DOHH2 (cell line): ENCODE measurements around the gene GPX3.

ENCODE experiments used
- H3F3A ChIP-seq: fragments of 200-600 bp; sonication (generic), shearing (Covaris generic); 2 replicates; pipeline ENCODE4 v1.6.0; 2016; ENCODE audit warnings: antibody characterized with exemption, mild to moderate bottlenecking; ENCODE audit not compliant: control insufficient read depth, insufficient read depth
- H3K27ac ChIP-seq: fragments of 200-600 bp; sonication (generic); 2 replicates; pipeline ENCODE4 v1.5.1; 2014; ENCODE audit warnings: low read depth, mild to moderate bottlenecking, low read length, moderate library complexity
- H3K27me3 ChIP-seq: fragments of 200-600 bp; sonication (generic); 2 replicates; pipeline ENCODE4 v1.6.1; 2014; ENCODE audit warnings: mild to moderate bottlenecking, low read length, mixed read lengths; ENCODE audit not compliant: control insufficient read depth
- H3K36me3 ChIP-seq: fragments of 200-600 bp; sonication (generic); 2 replicates; pipeline ENCODE4 v1.6.1; 2014; ENCODE audit warnings: mild to moderate bottlenecking, low read length, moderate library complexity, mixed read lengths; ENCODE audit not compliant: control insufficient read depth
- H3K4me1 ChIP-seq: fragments of 200-600 bp; sonication (generic); 2 replicates; pipeline ENCODE4 v1.6.1; 2014; ENCODE audit warnings: mild to moderate bottlenecking, low read length, mixed read lengths; ENCODE audit not compliant: control insufficient read depth
- H3K4me2 ChIP-seq: fragments of 200-600 bp; sonication (generic); 2 replicates; pipeline ENCODE4 v1.6.0; 2014; ENCODE audit warnings: mild to moderate bottlenecking, low read length, moderate library complexity
- H3K4me3 ChIP-seq: fragments of 200-600 bp; sonication (generic); 2 replicates; pipeline ENCODE4 v1.5.1; 2014; ENCODE audit warnings: mild to moderate bottlenecking, low read length, mixed read lengths
- H3K79me2 ChIP-seq: fragments of 200-600 bp; sonication (generic); 2 replicates; pipeline ENCODE4 v1.6.1; 2014; ENCODE audit warnings: mild to moderate bottlenecking, low read length, mixed read lengths; ENCODE audit not compliant: control insufficient read depth
- H3K9me2 ChIP-seq: fragments of 200-600 bp; sonication (generic); replicated peaks from 2 replicates; pipeline ENCODE4 v1.6.1; 2014; ENCODE audit warnings: mild to moderate bottlenecking, low read length, mixed read lengths; ENCODE audit not compliant: control insufficient read depth
- H3K9me3 ChIP-seq: fragments of 200-600 bp; sonication (generic); 2 replicates; pipeline ENCODE4 v1.6.1; 2014; ENCODE audit warnings: antibody characterized with exemption, low read length, mixed read lengths; ENCODE audit not compliant: control insufficient read depth, insufficient read depth
- H4K20me1 ChIP-seq: fragments of 200-600 bp; sonication (generic); 2 replicates; pipeline ENCODE4 v1.6.0; 2014; ENCODE audit warnings: low read depth, mild to moderate bottlenecking, antibody characterized with exemption, low read length, moderate library complexity; ENCODE audit not compliant: control insufficient read depth, insufficient read depth
- CTCF ChIP-seq: fragments of 200-600 bp; sonication (generic); IDR thresholded peaks from one replicate; pipeline ENCODE4 v1.5.1; 2014; ENCODE audit warnings: antibody characterized with exemption, mild to moderate bottlenecking, low read depth, low read length; ENCODE audit not compliant: poor library complexity, severe bottlenecking
- EZH2phosphoT487 ChIP-seq: fragments of 200-600 bp; sonication (generic); IDR thresholded peaks from 2 replicates; pipeline ENCODE4 v1.6.1; 2017; ENCODE audit warnings: borderline replicate concordance, mild to moderate bottlenecking, antibody characterized with exemption, low read length, moderate library complexity, mixed read lengths

The GPX3 gene

GRCh38 chr5:151065609-151066008, 45.2 kb downstream of the GPX3 start:
- Histone ChIP-seq H3K4me2 (no peak overlapping the region), H4K20me1 (peaks cover 30% of the 10 kb centered on the region), H3K4me3 (no peak overlapping the region), H3K27ac (no peak overlapping the region), H3K4me1 (peaks cover 51% of the 10 kb centered on the region), H3K9me2 (no peaks in the 10 kb centered on the region), H3K36me3 (peaks cover 75% of the 10 kb centered on the region), H3K79me2 (peaks cover 70% of the 10 kb centered on the region), H3F3A (peaks cover 17% of the 10 kb centered on the region), H3K27me3 (no peaks in the 10 kb centered on the region), H3K9me3 (no peaks in the 10 kb centered on the region)
- TF ChIP-seq EZH2phosphoT487 = no peak
- TF ChIP-seq CTCF = no peak

- Histone ChIP-seq H3F3A (peaks cover 7% of the 10 kb centered on the region), H3K27ac (no peak overlapping the region), H3K79me2 (peaks cover 83% of the 10 kb centered on the region), H3K4me1 (peaks cover 44% of the 10 kb centered on the region), H3K27me3 (no peaks in the 10 kb centered on the region), H3K9me2 (no peaks in the 10 kb centered on the region), H3K4me3 (no peak overlapping the region), H4K20me1 (peaks cover 30% of the 10 kb centered on the region), H3K9me3 (no peaks in the 10 kb centered on the region), H3K36me3 (peaks cover 69% of the 10 kb centered on the region), H3K4me2 (no peak overlapping the region)
- no peak for TF ChIP-seq CTCF
- no peak for TF ChIP-seq EZH2phosphoT487
These were observed 46.5 kb downstream of the GPX3 start for GRCh38 chr5:151066920-151067319.

DNA sequence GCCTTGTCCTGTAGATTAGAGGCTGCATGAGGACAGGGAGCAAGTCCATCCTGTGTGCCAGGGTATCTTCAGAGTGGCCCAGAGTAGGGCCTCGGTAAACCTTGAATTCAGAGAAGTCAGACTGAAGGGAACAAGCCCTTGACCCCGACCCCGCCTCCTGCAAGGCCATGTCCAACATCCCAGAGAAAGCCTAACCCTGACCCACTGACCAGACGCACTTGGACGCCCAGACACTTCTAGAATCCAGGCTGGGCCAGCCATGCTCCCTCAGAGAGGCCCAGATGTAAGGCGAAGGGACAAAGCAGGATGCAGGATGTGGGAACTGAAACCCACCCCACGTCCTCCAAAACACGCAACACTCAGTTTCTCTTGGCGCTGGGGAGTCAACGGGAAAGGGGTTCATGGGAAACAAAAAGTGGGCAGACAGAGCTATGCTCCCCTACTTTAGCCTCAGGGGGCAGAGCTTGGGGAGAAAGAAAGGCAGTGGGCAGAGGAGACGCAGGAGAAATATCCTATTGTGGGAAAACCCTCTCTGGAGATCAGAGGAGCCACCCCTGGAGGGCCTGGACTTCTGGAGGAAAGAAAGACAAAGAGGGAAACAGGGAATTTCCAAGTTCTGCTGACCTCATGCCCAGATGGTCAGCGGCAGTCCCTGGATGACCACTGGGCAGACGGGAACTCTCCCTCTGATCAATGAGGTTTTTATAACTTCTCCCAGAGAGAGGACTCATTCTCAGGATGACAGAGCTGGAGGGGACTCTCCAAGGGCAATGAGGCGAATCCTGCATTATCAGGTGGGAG, 47.4 kb downstream of the GPX3 start:
- H4K20me1 ChIP-seq = peaks cover 30% of the 10 kb centered on the region
- no peak overlapping the region for H3K27ac ChIP-seq
- H3K4me2 ChIP-seq = no peak overlapping the region
- H3K9me2 ChIP-seq = no peaks in the 10 kb centered on the region
- H3F3A ChIP-seq = peaks cover under 1% of the 10 kb centered on the region; the same call in 1 of the 2 replicates
- no peak for TF ChIP-seq CTCF
- TF ChIP-seq EZH2phosphoT487 = no peak
- H3K4me3 ChIP-seq = no peak overlapping the region
- H3K79me2 ChIP-seq = peaks cover 92% of the 10 kb centered on the region
- peaks cover 44% of the 10 kb centered on the region for H3K4me1 ChIP-seq
- peaks cover 60% of the 10 kb centered on the region for H3K36me3 ChIP-seq
- H3K9me3 ChIP-seq = no peaks in the 10 kb centered on the region
- H3K27me3 ChIP-seq = no peaks in the 10 kb centered on the region
